ENCODE data around the gene SOAT1.
A peak's percentile ranks its signal among the peaks of the same experiment; 100 is the strongest.

Gene SOAT1

DNA sequence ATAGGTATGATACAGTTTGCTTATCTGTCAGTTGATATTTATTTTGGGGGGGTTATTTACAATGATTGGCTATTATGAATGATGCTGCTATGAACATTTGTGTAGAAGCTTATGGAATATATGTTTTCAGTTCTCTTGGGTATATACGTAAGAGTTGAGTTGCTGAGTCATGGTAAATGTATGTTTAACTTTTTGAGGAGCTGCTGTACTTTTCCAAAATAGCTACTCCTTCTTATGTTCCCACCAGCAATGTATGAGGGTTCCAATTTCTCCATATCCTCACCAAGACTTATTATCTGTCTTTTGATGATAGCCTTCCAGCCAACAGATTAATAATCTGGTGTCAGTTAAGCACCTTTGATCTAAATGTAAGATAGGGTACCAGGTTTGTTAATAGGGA, 11.9 kb downstream of the SOAT1 start:
- no peak for DNase-seq (ENCODE audit: low spot score)

DNA sequence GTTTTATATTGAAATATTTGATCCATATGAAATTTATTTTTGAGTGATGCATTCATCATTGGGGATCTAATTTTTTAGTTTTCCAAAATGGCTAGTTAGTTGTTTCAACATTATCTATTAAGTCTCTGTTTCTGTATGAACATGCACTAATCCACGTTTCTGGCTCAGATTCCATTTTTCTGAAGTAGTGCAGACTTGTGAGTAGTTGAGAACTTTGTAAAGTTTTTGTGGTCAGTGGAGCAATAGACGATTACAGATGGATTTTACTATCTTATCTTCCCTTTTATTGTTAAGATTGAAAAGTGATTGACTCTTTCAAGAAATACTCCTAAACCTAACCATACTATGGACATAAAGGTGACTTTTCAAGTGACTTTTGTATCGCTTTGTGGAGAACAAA, 16.7 kb downstream of the SOAT1 start:
- no peak for DNase-seq (ENCODE audit: low spot score)

DNA sequence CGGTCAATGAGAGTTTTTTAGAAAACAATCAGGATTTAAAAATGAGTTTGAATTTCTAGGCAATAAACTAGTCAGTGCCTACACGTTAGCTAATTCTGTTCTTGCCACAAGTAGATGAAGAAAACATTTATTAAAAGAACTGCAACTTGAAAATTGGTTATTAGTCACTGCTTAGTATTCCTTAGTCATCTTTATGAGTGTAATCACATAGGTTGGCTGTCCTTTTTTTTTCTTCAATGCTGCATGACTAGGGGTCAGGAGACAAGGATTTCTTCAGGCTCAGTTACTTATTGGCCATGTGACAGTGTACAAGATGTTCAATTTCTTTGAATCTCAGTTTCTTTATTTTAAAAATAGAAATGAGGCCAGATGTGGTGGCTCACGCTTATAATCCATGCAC, 17.1 kb downstream of the SOAT1 start:
- DNase-seq (ENCODE audit: low spot score) = no peak

DNA sequence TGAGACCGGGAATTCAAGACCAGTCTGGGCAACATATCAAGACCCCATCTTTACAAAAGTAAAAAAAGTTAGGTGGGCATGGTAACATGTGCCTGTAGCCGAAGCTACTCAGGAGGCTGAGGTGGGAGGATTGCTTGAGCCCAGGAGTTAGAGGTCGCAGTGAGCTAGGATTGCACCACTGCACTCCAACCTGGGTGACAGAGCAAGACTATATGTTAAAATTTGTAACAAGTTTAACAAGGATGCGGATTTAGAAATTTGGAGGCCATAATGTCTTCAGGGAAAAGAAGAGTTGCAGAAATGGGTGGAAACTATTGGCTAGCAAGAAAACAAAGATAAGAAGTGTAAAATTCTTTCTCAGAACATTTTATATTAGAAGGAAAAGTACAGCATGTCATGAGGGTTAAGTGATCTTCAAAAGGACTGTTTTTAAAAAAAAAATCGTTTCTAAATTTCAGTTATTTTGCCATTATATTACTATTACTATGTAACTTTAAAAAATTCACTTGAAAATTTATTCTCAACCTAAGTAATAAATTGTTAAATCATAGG, 17.6 kb downstream of the SOAT1 start:
- no peak for DNase-seq (ENCODE audit: low spot score)

DNA sequence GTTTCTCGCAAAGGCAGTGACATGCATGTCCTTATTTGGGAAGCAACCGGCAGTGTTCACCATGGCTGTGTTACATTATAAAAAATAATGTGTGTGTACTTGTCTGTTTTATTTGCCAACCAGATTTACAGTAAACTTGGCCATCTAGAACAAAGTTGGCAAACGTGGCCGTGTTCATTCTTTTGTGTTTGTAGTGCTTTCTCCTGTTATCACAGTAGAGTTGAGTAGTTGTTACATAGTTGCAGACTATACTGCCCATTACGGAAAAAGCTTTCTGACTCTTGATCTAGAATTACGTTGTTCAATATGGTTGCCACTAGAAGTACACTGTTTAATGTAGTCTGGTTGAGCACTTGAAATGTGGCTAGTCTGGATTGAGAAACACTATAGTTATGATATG, 19.4 kb downstream of the SOAT1 start:
- DNase-seq (ENCODE audit: low spot score) = no peak

DNA sequence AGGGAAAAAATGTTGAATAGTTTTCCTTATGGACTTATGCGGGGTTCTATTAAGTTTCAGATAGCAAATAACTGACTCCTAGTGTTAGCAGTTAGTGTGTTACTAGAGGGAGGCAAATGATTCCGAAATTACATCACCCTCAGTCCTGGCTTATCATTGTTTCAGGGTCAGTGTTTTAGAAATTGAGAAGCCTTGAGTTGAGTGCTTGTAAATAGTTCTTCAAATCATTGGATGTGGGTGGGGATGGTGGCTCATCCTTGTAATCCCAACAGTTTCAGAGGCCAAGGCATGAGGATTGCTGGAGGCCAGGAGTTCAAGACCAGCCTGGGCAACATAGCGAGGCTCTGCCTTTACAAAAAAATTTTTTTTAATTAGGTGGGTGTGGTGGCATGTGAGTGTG, 21.3 kb downstream of the SOAT1 start:
- DNase-seq (ENCODE audit: low spot score) = no peak

DNA sequence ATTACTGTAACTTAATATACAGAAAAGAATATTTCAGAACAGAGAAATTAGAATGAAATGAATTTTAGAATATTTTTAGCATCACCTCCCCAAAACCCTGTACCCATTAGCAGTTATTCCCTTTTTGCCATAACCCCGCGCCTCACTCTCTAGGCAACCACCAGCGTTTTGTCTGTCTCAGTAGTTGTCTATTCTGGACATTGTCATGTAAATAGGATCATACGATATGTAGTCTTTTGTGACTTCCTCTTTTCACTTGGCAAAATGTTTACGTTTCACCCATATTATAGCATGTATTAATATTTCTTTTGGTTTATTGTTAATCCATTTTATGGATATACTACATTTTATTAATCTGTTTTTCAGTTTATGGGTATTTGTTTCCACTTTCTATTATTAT, 24.9 kb downstream of the SOAT1 start:
- no peak for DNase-seq (ENCODE audit: low spot score)

DNA sequence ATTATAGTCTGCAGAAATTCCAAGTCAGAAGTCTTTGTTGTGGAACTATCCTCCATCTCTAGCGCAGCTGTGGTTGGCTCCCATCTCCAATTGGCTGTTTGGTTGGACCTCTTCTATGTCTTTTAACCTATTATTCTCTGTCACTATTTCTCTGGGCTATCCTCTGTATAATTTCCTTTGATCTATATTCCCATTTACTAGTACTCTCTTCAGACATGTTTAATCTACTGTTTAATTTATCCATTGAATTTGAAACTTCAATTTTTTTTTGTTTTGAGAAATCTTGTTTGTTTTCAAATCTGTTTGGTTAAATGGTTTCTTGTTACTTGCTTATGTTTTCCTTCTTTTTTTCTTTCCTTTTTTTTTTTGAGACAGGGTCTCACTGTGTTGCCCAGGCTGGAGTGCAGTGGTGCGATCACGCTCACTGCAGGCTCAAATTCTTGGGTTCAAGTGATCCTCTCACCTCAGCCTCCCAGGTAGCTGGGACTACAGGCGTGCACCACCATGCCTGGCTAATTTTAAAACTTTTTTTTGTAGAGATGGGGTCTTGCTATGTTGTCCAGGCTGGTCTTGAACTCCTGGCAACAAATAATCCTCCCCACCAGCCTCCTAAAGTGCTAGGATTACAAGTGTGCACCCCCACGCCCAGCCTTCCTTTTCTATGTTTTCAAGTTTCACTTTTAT, 28.1 kb downstream of the SOAT1 start:
- no peak for DNase-seq (ENCODE audit: low spot score)

DNA sequence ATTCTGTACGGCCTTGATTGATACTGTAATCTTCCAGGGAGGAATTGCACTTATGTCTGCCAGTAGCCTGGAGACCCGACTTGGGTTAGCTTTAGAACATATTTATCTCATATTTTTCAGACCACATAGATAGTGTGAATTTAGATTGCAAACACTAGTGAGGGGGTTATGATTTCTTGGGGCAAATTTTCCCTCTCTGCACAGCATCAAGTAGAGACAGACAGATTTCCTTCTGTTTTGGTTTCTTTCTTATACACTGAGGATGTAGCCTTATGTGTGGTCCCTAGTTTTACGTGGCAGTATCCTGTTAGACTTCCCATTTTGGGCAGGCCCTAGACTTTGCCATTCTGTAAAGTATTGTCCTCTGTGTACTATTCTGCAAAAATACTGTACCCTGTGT, 29.0 kb downstream of the SOAT1 start:
- no peak for DNase-seq (ENCODE audit: low spot score)

DNA sequence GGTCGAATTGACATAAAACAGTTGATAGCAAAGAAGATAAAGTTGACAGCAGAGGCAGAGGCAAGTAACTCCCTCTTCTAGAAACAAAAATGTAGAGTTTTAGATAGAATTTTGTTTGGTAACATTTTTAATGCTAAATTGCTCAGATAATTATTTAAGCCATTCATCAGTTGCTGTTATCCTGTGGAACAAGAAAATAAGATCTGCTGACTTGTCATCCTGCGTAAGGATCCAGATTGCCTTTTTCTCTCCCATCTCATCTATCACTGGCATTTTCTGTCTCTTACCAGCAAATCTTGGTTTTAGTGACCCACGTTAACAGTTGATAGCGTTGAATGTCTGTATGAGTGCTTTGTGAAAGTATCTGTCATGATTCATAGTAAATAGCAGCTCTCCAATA, 29.8 kb downstream of the SOAT1 start:
- DNase-seq (ENCODE audit: low spot score) = no peak

DNA sequence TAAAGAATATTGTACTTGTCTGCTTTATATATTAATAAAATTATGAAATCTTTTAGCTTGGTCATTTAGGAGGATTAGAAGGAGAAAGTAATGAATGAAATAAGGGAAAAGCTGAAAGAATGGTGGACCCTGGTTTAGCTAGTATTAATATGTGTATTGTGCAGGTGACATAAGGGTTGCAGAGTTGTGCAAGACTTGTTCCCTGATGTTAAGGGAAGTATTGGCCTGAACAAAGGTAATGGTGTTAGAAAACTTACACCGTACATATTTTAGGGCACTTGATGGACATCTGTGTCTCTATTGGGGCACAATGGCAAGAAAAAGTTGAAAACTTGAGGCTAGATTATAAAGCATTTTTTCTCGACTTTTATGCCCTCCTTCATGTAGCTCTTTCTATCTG, 32.2 kb downstream of the SOAT1 start:
- no peak for DNase-seq (ENCODE audit: low spot score)

DNA sequence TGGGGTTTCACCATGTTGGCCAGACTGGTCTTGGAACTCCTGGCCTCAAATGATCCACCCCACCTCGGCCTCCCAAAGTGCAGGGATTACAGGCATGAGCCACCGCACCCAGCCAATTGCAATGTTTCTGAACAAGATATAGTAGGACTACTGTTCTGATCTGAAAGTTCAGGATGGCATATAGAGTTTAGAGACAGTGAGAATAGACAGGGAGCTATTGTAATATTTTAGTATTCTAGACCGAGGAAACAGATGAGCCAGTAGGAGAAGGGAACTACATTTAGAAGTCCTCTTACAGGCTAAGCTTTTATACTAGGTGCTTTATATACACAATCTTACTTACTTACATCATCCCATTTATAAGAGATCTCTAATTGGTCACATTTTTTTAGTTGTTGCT, 33.1 kb downstream of the SOAT1 start:
- no peak for DNase-seq (ENCODE audit: low spot score)

DNA sequence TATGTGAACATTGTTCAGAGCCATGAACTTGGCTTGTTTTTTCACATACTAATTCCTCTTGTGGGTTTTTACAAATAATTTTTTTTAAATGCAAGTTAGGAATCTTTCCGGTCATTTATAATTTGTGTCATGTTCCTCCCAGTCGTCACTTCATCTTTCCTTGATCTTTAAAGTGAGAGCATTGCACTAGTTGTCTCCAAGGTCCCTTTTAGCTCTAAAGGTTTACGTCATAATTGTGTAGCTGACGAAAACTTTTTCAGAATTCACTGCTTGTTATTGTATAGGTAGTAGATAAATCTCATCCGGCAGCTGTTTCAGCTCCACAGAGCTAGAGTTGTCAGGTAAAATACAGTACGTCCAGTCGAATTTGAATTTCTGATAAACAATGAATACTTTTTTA, 33.6 kb downstream of the SOAT1 start:
- DNase-seq (ENCODE audit: low spot score) = no peak

DNA sequence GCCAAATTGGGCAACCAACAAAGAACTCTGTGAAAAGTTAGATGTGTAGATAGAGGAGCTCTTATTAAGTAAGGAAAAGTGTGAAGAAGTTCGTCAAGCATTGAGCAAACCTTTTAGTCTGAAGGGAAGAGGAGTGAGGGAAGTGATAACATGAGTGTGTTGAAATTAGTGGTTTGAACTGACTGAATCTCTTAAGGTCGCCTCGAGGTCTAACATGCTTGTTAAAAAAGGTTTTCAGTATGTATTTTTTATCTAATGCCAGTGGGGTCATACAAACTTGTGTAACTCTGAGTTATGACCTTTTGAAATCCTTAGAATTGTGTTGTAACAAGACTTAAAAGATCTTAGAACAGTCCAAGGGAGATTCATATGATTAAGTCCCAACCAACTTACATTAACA, 34.1 kb downstream of the SOAT1 start:
- DNase-seq (ENCODE audit: low spot score) = no peak

DNA sequence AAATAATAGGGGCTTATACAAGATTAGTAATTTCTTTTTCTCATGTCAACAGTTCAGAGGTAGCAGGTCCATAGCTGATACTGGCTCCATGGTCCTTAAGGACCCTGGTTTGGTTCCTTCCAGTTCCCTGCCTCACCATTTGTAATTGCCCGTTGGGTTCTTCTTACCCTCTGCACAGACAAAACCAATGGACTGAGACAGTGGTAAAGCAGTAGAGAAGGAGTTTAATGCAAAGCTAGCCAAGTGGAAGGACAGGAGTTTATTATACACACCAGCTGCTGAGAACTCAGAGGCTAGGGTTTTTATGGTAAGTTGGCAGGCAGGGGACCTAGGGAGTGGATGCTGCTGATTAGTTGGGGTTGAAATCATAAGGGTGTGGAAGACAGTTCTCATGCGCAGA, 36.3 kb downstream of the SOAT1 start:
- no peak for DNase-seq (ENCODE audit: low spot score)

DNA sequence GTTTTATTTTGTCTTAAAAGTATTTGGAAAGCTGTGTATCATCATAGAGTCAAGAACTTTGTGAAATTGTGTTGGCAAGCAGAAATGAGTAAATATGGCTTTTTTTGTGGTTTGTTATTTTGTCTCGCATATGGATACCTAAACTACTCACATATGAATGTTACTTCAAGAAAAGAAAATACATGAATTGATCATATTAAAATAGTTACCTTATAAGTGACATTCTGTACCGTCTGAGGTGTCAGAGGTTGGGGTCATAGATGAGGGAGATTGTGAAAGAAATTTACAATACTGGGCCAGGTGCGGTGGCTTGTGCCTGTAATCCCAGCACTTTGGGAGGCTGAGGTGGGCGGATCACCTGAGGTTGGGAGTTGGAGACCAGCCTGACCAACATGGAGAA, 40.8 kb downstream of the SOAT1 start:
- DNase-seq (ENCODE audit: low spot score) = no peak

DNA sequence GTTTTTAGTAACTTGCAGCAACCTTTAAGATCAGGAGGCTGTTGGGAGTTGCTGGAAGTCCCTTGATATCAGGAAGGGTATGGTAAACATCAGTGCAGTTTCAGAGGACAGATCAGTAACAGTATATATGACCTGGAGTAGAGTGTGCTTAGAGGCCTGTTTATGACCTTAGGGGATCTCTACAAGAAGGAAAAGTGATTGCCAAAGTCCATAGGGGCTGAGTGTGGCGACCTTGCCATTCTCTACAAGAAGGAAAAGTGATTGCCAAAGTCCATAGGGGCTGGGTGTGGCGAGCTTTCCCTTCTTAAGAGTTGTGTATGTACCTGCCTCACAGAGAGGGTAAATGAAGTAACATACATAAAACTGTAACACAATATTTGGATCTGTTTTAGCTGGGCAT, 43.7 kb downstream of the SOAT1 start:
- no peak for DNase-seq (ENCODE audit: low spot score)

DNA sequence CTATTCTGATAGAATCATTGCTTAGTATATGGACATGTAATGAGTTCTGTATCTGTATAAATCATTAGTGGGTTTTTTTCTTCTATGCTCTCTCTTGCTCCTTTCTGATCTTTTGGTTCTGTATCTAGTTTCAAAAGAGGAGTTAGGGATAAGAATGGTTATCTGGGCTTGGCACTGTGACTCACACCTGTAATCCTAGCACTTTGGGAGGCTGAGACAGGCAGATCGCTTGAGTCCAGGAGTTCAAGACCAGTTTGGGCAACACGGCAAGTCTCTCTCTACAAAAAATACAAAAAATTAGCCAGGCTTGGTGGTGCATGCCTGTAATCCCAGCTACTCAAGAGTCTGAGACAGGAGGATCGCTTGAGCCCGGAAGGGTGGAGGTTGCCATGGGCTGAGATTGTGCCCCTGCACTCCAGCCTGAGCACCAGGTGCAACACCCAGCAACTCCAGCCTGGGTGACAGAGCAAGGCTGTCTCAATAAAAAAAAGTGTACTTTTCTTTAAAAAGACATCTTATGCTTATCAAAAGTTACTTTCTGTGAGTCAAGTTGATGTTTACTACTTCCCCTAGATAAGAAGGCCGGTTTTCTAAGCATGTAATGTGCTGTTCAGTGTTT, 44.5 kb downstream of the SOAT1 start:
- no peak for DNase-seq (ENCODE audit: low spot score)

DNA sequence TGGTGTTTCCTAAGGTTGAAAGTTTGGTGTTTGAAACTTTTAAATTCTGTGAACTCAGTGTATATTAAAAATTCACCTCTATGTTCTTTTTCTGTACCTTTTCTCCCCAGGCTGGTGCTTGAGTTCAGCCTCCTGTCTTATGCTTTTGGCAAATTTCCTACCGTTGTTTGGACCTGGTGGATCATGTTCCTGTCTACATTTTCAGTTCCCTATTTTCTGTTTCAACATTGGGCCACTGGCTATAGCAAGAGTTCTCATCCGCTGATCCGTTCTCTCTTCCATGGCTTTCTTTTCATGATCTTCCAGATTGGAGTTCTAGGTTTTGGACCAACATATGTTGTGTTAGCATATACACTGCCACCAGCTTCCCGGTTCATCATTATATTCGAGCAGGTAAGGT, 47.3 kb downstream of the SOAT1 start:
- DNase-seq (ENCODE audit: low spot score) = no peak

DNA sequence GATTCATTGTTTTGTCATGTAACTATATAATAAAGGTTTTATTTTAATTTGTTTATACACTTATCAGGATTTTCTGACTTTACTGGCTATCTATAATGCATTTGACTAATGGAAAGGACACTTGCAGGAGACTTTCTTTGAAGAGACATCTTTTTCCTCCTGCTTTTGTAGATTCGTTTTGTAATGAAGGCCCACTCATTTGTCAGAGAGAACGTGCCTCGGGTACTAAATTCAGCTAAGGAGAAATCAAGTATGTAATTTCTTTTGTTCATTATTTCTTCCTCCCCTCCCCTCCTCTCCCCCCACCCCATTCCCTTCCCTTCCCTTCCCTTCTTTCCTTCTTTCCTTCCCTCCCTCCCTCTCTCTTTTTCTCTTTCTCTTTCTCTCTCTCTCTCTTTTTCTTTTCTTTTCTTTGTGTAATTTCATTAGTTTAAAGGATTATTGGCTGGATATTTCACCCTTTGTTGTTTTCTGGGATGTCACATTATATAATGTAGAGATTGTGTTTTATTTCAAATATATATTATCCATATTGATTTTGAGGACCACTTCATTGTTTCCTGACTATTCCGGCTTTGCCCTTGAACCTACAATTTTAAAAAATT, 48.4 kb downstream of the SOAT1 start:
- no peak for DNase-seq (ENCODE audit: low spot score)

DNA sequence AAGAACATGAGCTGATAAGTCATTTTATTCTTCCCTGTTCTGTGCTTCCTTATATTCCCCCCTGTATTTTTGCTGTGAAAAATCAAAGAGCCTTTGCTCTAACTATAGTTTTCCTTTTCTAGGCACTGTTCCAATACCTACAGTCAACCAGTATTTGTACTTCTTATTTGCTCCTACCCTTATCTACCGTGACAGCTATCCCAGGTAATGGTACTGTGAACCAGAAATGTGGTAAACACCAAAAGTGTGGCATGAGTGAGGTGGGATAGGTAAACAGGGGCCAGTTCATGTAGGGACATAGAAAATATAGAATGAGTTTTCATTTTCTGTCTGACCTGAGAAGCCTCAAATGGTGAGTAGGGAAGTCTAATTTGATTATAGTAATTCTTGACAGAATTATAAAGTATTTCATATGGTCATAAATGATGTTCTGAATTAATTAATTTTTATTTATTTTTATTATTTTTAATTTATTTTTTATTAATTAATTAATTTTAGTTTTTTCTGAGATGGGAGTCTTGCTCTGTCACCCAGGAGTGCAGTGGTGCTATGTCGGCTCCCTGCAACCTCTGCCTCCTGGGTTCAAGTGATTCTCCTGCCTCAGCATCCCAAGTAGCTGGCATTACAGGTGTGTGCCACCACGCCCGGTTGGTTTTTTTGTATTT, 49.3 kb downstream of the SOAT1 start:
- peak; percentile 11 for DNase-seq (ENCODE audit: low spot score)

DNA sequence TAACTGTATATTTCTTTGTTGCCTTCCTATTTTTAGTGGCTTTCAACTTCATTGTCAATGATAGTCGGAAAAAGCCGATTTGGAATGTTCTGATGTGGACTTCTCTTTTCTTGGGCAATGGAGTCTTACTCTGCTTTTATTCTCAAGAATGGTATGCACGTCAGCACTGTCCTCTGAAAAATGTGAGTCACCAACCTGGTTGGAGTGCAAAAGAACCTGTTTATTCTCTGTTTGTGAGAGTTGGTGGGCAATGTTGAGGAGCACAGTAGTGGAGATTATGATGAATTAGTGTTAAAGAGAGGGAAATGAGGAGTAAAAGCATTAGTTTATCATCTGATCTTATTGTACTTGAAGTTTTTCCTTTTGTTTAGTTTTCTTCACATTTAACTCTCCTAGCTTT, 57.7 kb downstream of the SOAT1 start:
- no peak for DNase-seq (ENCODE audit: low spot score)

DNA sequence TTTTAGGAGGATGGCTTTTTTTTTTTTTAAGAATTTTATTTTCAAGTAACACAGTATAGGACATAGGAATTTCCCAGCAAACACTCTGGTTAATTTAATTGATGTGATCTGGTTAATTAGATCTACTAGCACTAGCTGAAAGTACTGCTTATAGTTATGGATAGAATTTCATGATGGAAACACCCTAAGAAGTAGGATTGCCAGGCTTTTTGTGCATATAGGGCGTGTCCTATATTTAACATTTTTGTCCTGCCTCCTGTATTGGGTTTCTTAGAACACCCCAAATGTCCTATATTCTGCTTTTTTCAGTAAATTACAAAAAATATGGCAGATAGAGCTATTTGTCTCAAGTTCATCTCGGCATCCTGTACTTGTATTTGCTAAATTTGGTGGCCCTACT, 58.6 kb downstream of the SOAT1 start:
- no peak for DNase-seq (ENCODE audit: low spot score)

Data from HuH-7.5 (cell line).